ENCODE data around the gene GJA4. TPM values are rescaled to one million over a fixed set of nuclear protein-coding genes. Genes with fewer than 3 reads are reported as not detected.

The GJA4 gene
- total RNA-seq, 1 experiment from 2014 or later = not detected

DNA sequence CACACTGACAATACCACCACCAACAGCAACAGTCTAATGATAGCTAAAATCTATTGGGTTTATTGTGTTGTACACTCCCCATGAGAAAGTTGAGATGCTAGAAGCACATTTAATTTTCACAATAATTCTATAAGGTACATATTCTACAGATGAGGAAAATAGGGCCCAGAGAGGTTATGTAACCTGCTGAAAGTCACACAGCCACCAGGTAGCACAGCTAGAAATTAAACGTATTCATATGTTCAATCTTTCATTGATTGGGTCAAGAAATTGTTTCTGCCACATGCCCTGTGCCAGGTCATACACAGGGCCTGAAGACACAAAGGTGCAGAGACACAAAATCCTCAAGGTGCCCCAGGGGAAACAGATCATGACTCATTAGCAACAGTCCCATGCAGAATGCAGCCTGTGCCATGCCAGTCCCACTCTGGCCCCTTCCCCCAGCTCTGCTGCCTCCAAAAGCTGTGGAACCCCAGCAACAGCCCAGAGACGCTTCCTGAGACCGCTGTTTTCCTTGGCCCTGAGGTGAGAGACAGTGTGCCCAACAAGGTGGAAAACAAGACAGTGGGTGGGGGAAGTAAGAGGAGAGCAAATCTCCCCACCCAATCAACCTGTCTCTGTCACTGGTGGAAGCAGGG, 32.1 kb downstream of the GJA4 start:
- no peaks in the 10 kb centered on the region for H3K27me3 Mint-ChIP-seq (ENCODE audit: insufficient read depth, unreplicated experiment)
- no peak overlapping the region for H3K4me3 ChIP-seq (ENCODE audit: low read depth, low read length)
- ChIA-PET CTCF (no interaction called here), POLR2A (no interaction called here)
- H3K9me3 ChIP-seq = no peaks in the 10 kb centered on the region
- DNase-seq = no peak
- TF ChIP-seq, protein P1, sequence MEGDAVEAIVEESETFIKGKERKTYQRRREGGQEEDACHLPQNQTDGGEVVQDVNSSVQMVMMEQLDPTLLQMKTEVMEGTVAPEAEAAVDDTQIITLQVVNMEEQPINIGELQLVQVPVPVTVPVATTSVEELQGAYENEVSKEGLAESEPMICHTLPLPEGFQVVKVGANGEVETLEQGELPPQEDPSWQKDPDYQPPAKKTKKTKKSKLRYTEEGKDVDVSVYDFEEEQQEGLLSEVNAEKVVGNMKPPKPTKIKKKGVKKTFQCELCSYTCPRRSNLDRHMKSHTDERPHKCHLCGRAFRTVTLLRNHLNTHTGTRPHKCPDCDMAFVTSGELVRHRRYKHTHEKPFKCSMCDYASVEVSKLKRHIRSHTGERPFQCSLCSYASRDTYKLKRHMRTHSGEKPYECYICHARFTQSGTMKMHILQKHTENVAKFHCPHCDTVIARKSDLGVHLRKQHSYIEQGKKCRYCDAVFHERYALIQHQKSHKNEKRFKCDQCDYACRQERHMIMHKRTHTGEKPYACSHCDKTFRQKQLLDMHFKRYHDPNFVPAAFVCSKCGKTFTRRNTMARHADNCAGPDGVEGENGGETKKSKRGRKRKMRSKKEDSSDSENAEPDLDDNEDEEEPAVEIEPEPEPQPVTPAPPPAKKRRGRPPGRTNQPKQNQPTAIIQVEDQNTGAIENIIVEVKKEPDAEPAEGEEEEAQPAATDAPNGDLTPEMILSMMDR (IDR thresholded peaks at IDR 0.05; ENCODE audit: insufficient read depth in 1 of 2, low read depth in 1 of 2, low read length in 1 of 2, severe bottlenecking in 1 of 2, unreplicated experiment in 1 of 2) = no peak
- no peaks in the 10 kb centered on the region for H3K4me1 ChIP-seq
- no TSS peak for BruUV-seq (replicated peaks)
- H3K27ac Mint-ChIP-seq (ENCODE audit: unreplicated experiment) = no peak overlapping the region
- H3K36me3 ChIP-seq (ENCODE audit: control insufficient read depth, insufficient read depth, low read length) = no peaks in the 10 kb centered on the region
- no peak overlapping the region for H3K4me3 Mint-ChIP-seq (ENCODE audit: unreplicated experiment)
- no peaks in the 10 kb centered on the region for H3K27me3 ChIP-seq (replicated peaks; ENCODE audit: control insufficient read depth, insufficient read depth, low read length)
- intact Hi-C loops (cut with micrococcal nuclease; ENCODE audit: unreplicated experiment) = no loop called here
- no peaks in the 10 kb centered on the region for H3K4me1 Mint-ChIP-seq (ENCODE audit: low read depth, unreplicated experiment)
- H3K9me3 Mint-ChIP-seq (ENCODE audit: unreplicated experiment) = no peaks in the 10 kb centered on the region
- no peaks in the 10 kb centered on the region for H3K36me3 Mint-ChIP-seq (ENCODE audit: insufficient read depth, unreplicated experiment)

- no peaks in the 10 kb centered on the region for H3K27me3 ChIP-seq (replicated peaks; ENCODE audit: control insufficient read depth, insufficient read depth, low read length)
- no peaks in the 10 kb centered on the region for H3K36me3 ChIP-seq (ENCODE audit: control insufficient read depth, insufficient read depth, low read length)
- H3K36me3 Mint-ChIP-seq (ENCODE audit: insufficient read depth, unreplicated experiment) = no peaks in the 10 kb centered on the region
- BruUV-seq (replicated peaks) = no TSS peak
- no peaks in the 10 kb centered on the region for H3K4me1 Mint-ChIP-seq (ENCODE audit: low read depth, unreplicated experiment)
- H3K9me3 Mint-ChIP-seq (ENCODE audit: unreplicated experiment) = no peaks in the 10 kb centered on the region
- no peak overlapping the region for H3K4me3 Mint-ChIP-seq (ENCODE audit: unreplicated experiment)
- no peak overlapping the region for H3K4me3 ChIP-seq (ENCODE audit: low read depth, low read length)
- intact Hi-C loops (cut with micrococcal nuclease; ENCODE audit: unreplicated experiment) = no loop called here
- CTCF ChIA-PET = no interaction called here
- H3K4me1 ChIP-seq = no peaks in the 10 kb centered on the region
- POLR2A ChIA-PET = no interaction called here
- peak in 1 of 2 experiments; percentile 1 for DNase-seq
- TF ChIP-seq, protein P1 (IDR thresholded peaks at IDR 0.05; ENCODE audit: insufficient read depth in 1 of 2, low read depth in 1 of 2, low read length in 1 of 2, severe bottlenecking in 1 of 2, unreplicated experiment in 1 of 2) = no peak
- no peaks in the 10 kb centered on the region for H3K9me3 ChIP-seq
- no peak overlapping the region for H3K27ac Mint-ChIP-seq (ENCODE audit: unreplicated experiment)
- no peaks in the 10 kb centered on the region for H3K27me3 Mint-ChIP-seq (ENCODE audit: insufficient read depth, unreplicated experiment)
Observed at GRCh38 chr1:34825455-34826091, 32.8 kb downstream of the GJA4 start.

GRCh38 chr1:34827341-34827941, 34.6 kb downstream of the GJA4 start:
- Mint-ChIP-seq H3K27ac (ENCODE audit: unreplicated experiment) (no peak overlapping the region), H3K4me1 (ENCODE audit: low read depth, unreplicated experiment) (no peaks in the 10 kb centered on the region), H3K27me3 (ENCODE audit: insufficient read depth, unreplicated experiment) (no peaks in the 10 kb centered on the region), H3K9me3 (ENCODE audit: unreplicated experiment) (no peaks in the 10 kb centered on the region), H3K4me3 (ENCODE audit: unreplicated experiment) (no peak overlapping the region), H3K36me3 (ENCODE audit: insufficient read depth, unreplicated experiment) (no peaks in the 10 kb centered on the region)
- Histone ChIP-seq H3K27me3 (replicated peaks; ENCODE audit: control insufficient read depth, insufficient read depth, low read length) (no peaks in the 10 kb centered on the region), H3K4me3 (ENCODE audit: low read depth, low read length) (no peak overlapping the region), H3K9me3 (no peaks in the 10 kb centered on the region), H3K36me3 (ENCODE audit: control insufficient read depth, insufficient read depth, low read length) (no peaks in the 10 kb centered on the region), H3K4me1 (no peaks in the 10 kb centered on the region)
- TF ChIP-seq, protein P1 (IDR thresholded peaks at IDR 0.05; ENCODE audit: insufficient read depth in 1 of 2, low read depth in 1 of 2, low read length in 1 of 2, severe bottlenecking in 1 of 2, unreplicated experiment in 1 of 2) = no peak
- BruUV-seq (replicated peaks) = no TSS peak
- ChIA-PET CTCF (no interaction called here), POLR2A (no interaction called here)
- intact Hi-C loops (cut with micrococcal nuclease; ENCODE audit: unreplicated experiment) = no loop called here
- no peak for DNase-seq

Measured in Caco-2 (cell line).